Pericardium fibroblast (primary cell): ENCODE data around the gene KLK14. TPM values are rescaled to one million over a fixed set of nuclear protein-coding genes. Genes with fewer than 3 reads are reported as not detected.

ENCODE experiments used
- total RNA-seq: library from RNA; depleted of rRNA; stranded (reverse); fragments of >200 nt; gene quantifications from 2 replicates; pipeline ENCODE4 v1.2.3, GENCODE V29; 2015

KLK14 gene
- 0.12 TPM in 1 of 2 replicates, not detected in the other for total RNA-seq

DNA sequence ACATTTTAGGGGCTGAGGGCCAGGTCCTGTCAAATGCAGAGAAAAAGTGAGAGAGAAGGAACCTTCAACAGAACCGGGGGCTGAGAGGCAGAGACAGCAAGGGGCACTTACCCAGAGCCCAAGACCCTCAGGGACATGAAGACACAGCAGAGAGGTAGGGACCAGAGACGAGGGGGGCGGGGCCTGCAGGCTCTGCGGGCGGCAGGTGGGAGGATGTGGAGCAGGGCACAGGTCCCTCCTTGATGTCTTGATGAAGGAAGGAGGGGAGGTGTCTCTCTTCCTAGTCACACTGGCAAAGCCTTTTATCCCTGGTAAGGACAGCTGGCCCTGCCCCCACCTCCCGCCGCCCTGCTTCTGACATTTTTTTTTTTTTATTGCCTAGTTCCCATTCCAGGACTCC lies at the start of gene KLK14:
Gene KLK14 (minus strand): TSS at position 277 of the 400 bp plus-strand sequence. CDS start 273 bp downstream, at position 4.

GRCh38 chr19:51124729-51125128 lies 42.0 kb upstream of the KLK14 start, which contains the start of gene SIGLEC9:
TSS of gene SIGLEC9 (plus strand) at chr19:51124906. CDS start at chr19:51124975, 69 bp downstream.

GRCh38 chr19:51108066-51108804 lies 25.5 kb upstream of the KLK14 start, which contains the start of gene CTU1:
TSS of gene CTU1 (minus strand) at chr19:51108409. CDS start at chr19:51104569, 3,840 bp downstream.

GRCh38 chr19:51064534-51065220 lies 18.0 kb downstream of the KLK14 start, which contains the start of gene KLK13:
TSS of gene KLK13 (minus strand) at chr19:51065092. CDS start at chr19:51065067, 25 bp downstream.

DNA sequence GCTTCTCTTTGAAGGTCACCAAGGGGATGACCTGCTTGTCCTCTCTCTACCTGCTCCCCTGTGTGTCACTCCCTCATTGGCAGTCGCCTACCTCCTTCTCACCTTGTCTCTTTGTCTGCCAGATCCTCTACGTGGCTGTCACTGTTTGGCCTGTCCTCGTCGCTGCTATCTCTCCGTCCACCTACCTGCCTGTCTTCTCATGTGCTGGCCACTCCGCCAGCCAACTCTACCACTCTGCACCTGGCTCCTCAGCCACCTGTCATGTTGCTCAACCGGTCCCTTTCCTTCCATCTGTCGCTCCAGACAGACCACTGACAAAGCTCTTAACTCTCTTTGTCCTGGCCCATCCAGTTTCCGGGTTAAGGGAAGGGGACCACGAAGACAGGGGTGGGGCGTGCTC lies 48.0 kb downstream of the KLK14 start, which contains the start of gene KLK12:
Gene KLK12 (minus strand): TSS at position 299 of the 400 bp plus-strand sequence. CDS start 381 bp downstream, outside the sequence.

Other genes starting within 250 kb of the KLK14 start
- not detected in 2 replicates for gene KLK15, start 249.3 kb downstream of the KLK14 start, total RNA-seq
- gene KLK3, start 228.0 kb downstream of the KLK14 start, total RNA-seq: not detected in 2 replicates
- gene KLK2, start 209.4 kb downstream of the KLK14 start, total RNA-seq: not detected in 2 replicates
- gene KLK4, start 171.5 kb downstream of the KLK14 start, total RNA-seq: not detected in 2 replicates
- not detected in 2 replicates for gene KLK5, start 129.8 kb downstream of the KLK14 start, total RNA-seq
- gene KLK6, start 113.3 kb downstream of the KLK14 start, total RNA-seq: not detected in 2 replicates
- gene KLK7, start 99.0 kb downstream of the KLK14 start, total RNA-seq: not detected in 2 replicates
- gene KLK8, start 81.3 kb downstream of the KLK14 start, total RNA-seq: not detected in 2 replicates
- gene KLK10, start 63.2 kb downstream of the KLK14 start, total RNA-seq: 1.4 TPM in 1 of 2 replicates, not detected in the other
- 0.93 TPM in 1 of 2 replicates, not detected in the other for gene KLK11, start 56.3 kb downstream of the KLK14 start, total RNA-seq
- gene KLK12, start 47.9 kb downstream of the KLK14 start, total RNA-seq: not detected in 2 replicates
- not detected in 2 replicates for gene KLK13, start 17.8 kb downstream of the KLK14 start, total RNA-seq
- gene CTU1, start 25.5 kb upstream of the KLK14 start, total RNA-seq: 17.4 and 25.4 TPM in 2 replicates
- not detected in 2 replicates for gene SIGLEC9, start 42.0 kb upstream of the KLK14 start, total RNA-seq
- not detected in 2 replicates for gene SIGLEC7, start 59.4 kb upstream of the KLK14 start, total RNA-seq
- gene CD33, start 142.2 kb upstream of the KLK14 start, total RNA-seq: not detected in 2 replicates
- gene SIGLECL1, start 168.2 kb upstream of the KLK14 start, total RNA-seq: not detected in 2 replicates
- gene IGLON5, start 228.8 kb upstream of the KLK14 start, total RNA-seq: 0.09 and 0.58 TPM in 2 replicates